Suppressor macrophage (primary cell): Measurements from ENCODE around the gene TOR4A.
A peak's percentile ranks its signal among the peaks of the same experiment; 100 is the strongest.
"Not testable (repeated sequence)": the region's sequence is repeated elsewhere in the genome, so short reads cannot be mapped to it uniquely, and the experiment has no call there.

Source experiments
- DNase-seq, 4 experiments: peaks; one replicate each; pipeline ENCODE4 v3.0.0-alpha.2; 2020 to 2022

TOR4A gene

DNA sequence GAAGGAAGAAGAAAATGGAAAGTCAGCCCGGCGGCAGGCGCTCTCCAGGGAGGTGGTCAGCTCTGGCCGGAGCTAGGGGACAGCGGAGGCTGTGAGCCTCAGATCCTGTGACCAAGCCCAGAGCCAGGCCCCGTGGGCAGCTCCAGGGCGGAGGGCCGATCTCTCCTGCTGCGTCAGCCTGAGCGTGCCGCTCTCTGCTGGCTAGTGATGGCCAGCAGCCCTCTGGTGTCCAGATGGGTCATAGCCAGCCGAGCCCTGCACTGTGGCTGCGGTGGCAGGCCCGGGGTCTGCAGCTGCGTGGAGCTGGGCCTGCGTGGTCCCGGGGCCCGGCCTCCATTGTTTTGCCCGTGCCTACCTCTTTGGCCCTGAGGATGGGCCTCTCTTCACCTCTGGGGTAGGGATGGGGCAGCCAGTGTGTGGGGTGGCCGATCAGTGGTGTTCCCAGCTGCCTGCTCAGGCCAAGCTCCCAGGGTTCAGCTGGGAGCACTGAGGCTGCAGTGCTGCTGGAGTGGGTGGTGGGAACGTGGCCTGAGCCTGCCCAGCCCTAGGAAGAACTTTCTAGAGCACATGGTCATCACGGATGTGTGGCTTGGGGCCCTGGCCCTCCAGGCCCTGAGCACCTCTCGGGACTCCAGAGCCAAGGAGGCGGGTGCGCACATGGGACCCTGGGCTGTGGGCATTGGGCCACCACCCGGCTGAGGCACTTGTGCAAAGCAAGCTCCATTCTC lies 41.6 kb downstream of the TOR4A start:
- no peak for DNase-seq

DNA sequence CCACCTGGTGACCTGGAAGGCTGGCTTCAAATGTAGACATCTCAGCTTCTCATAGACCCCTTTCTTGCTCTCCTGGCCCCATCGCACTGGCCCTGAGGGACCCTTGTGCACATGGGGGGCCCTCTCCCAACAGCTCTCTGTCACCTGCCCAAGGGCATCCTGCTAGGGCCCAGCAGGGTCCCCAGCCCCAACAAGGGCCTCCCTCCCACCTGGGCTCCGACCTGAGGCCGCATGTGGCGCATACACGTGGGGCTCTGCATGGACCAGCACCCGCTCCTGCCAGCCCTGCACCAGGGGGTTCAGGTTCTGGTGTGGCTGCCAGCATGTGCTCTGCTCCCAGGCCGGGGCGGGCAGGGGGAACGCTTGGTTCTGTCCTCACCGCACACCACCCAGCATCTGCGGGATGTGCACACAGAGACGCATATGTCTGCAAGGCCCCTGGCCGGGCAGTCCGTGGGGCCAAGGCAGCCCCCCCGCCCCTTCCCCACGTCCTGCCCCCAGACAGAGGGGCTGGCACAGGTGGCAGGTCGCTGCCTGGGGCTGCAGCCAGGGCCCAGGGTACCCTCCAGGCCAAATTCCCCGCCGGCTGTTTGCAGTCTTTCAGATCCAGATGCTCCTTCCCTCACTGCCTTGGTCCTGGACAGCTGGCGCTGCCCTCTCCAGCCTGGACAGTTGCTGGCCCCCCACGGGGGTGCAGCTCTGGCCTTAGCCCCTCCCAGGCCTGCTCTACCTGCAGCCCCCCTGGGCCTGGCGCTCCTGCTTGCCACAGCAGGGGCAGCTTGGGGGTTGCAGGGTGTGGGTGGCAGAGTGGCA lies 42.4 kb downstream of the TOR4A start:
- DNase-seq = no peak

DNA sequence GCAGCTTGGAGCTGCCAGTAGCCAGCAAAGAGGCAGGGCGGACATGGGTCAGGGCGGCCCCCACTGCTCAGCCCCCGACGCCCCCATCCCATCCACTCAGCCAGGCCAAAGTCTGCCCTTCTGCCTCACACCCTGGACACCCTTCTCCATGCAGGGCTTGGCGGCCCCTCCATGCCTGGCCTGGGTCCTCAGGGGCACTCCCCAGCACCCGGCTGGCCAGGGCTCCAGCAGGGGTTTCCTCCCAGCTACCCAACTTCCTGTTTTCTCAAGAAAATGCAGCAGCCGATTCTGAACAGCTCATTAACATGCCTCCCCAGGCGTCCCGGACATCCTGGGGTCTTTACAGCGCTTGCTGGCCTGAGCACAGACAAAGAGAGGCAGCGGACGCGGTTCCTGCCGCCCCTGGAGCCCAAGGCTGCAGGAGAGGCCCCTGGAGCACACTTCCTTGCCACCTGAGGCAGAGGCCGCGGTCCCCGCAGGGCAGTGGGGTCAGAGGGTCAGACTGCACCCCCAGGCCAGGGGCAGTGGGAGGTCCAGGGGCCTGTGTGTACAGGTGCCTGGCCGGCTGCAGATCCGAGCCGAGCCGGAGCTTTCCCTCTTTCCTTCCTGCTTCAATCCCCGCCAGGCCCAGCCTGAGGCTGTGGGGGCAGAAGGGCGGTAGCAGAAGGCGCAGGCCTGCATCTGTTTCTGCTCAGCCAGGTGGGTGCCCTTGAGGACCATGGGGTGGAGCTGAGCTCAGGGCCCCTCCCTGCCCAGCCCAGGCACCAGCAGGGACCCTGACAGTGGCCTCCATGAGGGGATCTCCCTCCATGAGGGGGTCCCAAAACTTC lies 43.2 kb downstream of the TOR4A start:
- DNase-seq = peak; percentile 44 to 72 (median 63)

GRCh38 chr9:137321726-137322361 lies 44.3 kb downstream of the TOR4A start:
- no peak for DNase-seq

DNA sequence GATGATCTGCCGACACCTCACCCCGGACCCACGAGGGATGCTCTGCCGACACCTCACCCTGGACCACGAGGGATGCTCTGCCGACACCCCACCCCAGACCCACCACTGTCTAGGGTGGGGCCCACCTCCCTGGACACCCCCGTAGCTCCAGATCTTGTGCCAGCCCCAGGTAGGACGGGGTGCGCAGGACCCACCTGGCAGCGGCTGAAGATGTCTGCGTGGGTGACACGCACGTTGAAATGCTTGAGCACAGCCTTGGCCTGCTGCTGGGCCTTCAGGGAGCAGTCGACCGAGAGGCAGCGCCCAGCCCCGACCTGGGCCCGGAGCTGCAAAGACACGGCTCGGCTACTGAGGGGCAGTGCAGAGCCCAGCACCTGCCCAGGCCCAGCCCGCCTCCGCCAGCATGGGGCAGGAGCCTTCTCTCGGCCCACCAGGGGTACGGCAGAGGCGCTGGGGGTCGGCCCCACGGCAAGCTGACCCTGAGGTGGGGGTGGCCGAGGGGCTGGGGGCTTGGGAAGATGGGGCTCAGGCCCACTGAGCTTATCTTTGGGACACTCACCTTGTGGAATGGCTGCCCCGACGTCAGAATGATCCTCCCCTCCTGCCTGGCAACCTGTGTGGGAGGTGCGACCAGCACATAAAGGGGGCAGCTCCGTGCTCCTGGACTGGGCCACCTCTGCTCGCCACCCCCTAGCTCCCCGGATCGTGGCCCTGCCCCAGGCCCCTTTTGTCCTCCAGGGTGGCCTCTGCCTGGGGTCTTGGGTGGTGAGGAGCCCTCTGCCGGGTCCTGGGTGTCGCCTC lies 46.2 kb downstream of the TOR4A start:
- no peak for DNase-seq

- DNase-seq = no peak
Observed at GRCh38 chr9:137325124-137325523, 47.6 kb downstream of the TOR4A start.

GRCh38 chr9:137325799-137326198 lies 48.3 kb downstream of the TOR4A start:
- no peak for DNase-seq

- DNase-seq = peak; percentile 65 to 93 (median 78)
Observed at GRCh38 chr9:137326445-137327065, 49.0 kb downstream of the TOR4A start.

GRCh38 chr9:137327641-137328550 lies 50.4 kb downstream of the TOR4A start:
- DNase-seq = not testable (repeated sequence)

DNA sequence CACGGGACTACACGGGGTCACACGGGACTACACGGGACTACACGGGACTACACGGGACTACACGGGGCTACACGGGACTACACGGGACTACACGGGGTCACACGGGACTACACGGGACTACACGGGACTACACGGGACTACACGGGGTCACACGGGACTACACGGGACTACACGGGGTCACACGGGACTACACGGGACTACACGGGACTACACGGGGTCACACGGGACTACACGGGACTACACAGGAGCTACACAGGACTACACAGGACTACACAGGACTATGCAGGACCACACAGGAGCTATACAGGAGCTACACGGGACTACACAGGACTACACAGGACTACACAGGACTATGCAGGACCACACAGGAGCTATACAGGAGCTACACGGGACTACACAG lies 52.1 kb downstream of the TOR4A start:
- not testable (repeated sequence) for DNase-seq

GRCh38 chr9:137330689-137331088 lies 53.2 kb downstream of the TOR4A start:
- no peak for DNase-seq

DNA sequence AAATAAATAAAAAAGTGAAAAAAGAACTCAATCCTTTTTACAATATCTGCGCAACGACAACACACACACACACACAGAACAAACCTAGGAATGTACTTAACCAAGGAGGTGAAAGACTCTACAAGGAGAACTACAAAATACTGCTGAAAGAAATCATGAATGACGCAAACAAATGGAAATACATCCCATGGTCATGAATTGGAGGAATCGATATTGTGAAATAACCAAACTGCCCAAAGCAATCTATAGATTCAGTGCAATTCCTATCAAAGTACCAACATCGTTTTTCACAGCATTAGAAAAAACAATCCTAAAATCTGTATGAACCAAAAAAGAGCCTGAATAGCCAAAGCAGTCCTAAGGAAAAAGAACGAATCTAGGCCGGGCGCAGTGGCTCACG lies 54.4 kb downstream of the TOR4A start:
- DNase-seq = no peak
